HuH-7 (cell line): ENCODE results near the gene ETHE1.

Source experiments
- DNase-seq: peaks from one replicate; pipeline ENCODE4 v3.0.0; 2011; ENCODE audit warnings: low spot score

The ETHE1 gene

GRCh38 chr19:43464134-43464775 is 62.7 kb downstream of the ETHE1 start:
- DNase-seq = no peak

- DNase-seq = peak; percentile 95
Measured at GRCh38 chr19:43463381-43464133, 63.4 kb downstream of the ETHE1 start.

GRCh38 chr19:43462785-43463380 is 64.1 kb downstream of the ETHE1 start:
- no peak for DNase-seq

GRCh38 chr19:43462383-43462782 is 64.6 kb downstream of the ETHE1 start:
- DNase-seq = no peak

GRCh38 chr19:43461303-43461702 is 65.7 kb downstream of the ETHE1 start:
- DNase-seq = no peak

- DNase-seq = no peak
Measured at GRCh38 chr19:43460362-43461016, 66.5 kb downstream of the ETHE1 start.

GRCh38 chr19:43457809-43458208 is 69.2 kb downstream of the ETHE1 start:
- DNase-seq = no peak
